Hepatocyte (in vitro differentiated cells): ENCODE results near the gene ARL4A.

ENCODE experiments used
- CTCF ChIP-seq: fragments of 200-600 bp; sonication (generic); IDR thresholded peaks from 2 replicates; pipeline ENCODE4 v1.5.1; 2016; ENCODE audit warnings: antibody characterized with exemption, mild to moderate bottlenecking; ENCODE audit not compliant: poor library complexity
- EZH2 ChIP-seq: fragments of 200-600 bp; sonication (generic); IDR thresholded peaks from 2 replicates; pipeline ENCODE4 v1.6.1; 2016; ENCODE audit warnings: antibody characterized with exemption, mild to moderate bottlenecking, borderline replicate concordance
- EZH2phosphoT487 ChIP-seq: fragments of 200-600 bp; sonication (generic); IDR thresholded peaks from one replicate; pipeline ENCODE4 v1.6.1; 2018; ENCODE audit warnings: antibody characterized with exemption, mild to moderate bottlenecking, low read depth, moderate library complexity; ENCODE audit not compliant: unreplicated experiment, severe bottlenecking

DNA sequence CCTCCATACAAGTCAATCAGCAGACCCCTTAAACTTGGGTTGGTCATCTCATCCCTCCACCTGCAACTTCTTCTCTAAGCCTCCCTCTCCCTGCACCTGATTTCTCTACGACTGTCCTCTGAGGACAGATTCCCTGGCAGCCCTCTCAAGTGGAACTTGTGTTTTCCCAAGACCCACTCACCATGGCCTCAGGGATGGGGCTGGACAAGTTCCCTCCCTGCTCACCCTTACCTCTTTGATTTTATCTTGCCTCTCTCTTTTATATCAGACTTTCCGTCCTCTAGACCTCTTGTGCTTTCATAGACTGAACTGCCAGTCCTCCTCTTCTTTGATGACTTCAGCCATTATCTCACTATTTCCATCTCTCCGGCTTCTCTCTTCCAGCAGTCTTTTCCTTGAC, 46.2 kb upstream of the ARL4A start:
- no peak for TF ChIP-seq CTCF
- TF ChIP-seq EZH2 = no peak
- TF ChIP-seq EZH2phosphoT487 = no peak
